ENCODE measurements around the gene POTEH.
"Not testable (repeated sequence)": the region's sequence is repeated elsewhere in the genome, so short reads cannot be mapped to it uniquely, and the experiment has no call there.

Gene POTEH

DNA sequence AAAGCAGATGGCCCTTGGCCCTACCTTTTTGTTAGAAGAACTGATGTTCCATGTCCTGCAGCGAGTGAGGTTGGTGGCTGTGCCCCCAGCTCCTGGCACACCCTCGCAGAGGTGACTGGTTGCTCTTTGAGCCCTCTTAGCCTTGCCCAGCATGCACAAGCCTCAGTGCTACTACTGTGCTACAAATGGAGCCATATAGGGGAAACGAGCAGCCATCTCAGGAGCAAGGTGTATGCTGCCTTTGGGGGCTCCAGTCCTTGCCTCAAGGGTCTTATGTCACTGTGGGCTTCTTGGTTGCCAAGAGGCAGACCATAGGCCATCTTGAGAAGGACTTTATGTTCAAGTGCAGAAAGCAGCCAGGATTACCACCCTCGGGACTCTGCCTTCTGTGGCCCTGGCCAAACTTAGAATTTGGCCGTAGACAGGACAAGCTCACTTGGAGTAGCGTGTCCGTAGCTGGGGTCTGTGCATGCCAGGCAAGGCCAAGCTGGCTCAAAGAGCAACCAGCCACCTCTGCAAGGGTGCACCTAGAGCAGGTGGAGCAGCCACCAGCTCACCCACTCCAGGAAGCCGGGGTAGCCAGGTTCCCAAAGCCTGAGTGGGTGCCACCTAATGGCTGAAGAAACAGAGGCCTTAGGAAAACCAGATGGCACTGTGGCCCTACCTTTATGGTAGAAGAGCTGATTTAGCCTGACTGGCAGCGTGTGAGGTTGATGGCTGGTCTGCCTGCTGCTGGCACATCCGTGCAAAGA lies 48.5 kb downstream of the POTEH start:
- not testable (repeated sequence) for DNase-seq

DNA sequence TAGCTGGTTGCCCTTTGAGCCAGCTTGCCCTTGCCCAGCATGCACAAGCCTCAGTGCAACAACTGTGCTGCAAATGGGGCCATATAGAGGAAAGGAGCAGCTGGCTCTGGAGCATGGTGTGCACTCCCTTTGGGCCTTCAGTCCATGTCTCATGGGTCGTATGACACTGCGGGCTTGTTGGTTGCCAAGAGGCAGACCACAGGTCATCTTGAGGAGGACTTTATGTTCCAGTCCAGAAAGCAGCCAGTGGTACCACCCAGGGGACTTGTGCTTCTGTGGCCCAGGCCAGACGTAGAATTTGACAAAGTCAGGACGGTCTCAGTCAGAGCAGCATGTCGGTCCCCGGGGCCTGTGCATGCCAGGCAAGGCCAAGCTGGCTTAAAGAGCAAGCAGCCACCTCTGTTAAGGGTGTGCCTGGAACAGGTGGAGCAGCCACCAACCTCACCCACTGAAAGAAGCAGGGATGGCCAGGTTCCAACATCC lies 49.1 kb downstream of the POTEH start:
- DNase-seq: not testable (repeated sequence)

DNA sequence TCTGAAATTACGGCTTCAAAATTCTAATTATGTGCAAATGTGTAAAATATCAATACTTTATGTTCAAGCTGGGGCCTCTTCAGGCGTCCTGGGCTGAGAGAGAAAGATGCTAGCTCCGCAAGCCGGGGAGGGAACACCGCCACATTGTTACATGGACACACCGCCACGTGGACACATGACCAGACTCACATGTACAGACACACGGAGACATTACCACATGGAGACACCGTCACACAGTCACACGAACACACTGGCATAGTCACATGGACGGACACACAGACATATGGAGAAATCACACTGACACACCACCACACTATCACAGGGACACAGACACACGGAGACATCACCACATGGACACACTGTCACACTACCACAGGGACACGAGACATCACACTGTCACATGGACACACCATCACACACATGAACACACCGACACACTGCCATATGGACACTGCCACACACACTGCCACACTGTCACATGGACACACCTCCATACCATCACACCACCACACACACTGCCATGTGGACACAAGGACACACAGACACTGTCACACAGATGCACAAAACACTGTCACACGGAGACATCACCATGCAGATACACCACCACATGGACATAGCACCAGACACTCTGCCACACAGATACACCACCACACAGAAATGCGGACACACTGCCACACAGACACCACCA lies 58.0 kb downstream of the POTEH start:
- not testable (repeated sequence) for DNase-seq

DNA sequence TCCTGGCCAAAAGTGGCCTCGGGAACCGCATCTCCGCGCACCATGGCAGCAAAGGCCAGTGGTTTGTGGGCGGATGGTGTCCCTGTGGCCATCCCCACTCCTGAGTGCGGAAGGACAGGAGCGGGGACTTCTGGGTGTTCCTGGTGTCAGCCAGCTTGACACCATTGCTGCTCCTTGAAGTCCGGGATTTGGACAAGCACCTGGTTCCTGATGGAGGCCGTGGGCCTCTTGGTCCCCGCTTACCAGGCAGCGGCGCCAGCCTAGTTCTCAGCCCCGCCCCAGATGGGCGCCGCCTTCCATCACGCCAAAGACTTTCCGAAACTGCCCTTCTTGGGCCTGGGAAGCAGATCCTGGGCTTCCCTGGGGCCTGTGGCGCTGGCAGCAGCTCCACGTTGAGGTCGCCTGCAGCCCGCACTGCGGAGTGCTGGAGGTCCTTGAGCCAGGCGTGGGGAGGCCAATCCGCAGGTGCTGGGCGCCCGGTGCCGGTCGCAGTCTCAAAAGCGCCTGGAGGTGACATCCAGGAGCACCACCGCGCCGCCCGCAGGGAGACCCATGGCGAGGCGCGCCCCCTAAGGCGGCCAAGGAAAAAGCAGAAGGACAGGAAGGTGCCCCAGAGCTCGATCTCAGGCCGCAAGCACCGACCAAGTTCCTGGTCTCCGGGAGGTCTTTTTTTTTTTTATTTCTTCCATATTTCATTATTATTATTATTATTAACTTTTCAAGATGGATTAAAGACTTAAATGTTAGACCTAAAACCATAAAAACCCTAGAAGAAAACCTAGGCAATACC lies 59.5 kb downstream of the POTEH start:
- DNase-seq: not testable (repeated sequence)

DNA sequence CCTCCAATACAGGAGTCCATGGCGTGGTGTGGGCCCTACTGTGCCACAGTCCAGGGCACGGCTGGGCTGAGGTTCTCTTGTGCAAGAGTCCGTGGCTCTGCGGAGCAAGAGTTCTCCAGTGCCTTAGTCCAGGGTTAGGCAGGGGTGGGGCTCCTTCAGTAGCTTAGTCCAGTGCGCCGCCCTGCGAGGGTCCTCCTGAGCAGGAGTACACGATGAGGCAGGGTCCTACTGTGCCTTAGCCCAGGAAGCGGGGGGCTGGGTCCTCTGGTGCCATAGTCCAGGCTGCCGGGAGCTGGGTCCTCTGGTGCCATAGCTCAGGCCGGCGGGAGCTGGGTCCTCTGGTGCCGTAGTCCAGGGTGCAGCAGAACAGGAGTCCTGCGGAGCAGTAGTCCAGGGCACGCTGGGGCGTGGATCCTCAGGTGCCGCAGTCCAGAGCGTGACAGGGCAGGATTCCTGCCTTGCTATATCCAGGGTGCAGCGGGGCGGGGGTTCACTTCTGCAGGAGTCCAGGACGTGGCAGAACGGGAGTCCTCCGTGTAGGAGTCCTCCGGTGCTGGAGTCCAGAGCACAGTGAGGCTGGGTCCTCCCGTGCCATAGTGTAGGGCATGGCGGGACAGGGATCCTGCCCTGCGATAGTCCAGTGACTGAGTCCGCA lies 69.7 kb downstream of the POTEH start:
- DNase-seq: not testable (repeated sequence)

- not testable (repeated sequence) for DNase-seq
Observed at GRCh38 chr22:15760388-15761150, 70.7 kb downstream of the POTEH start.

GRCh38 chr22:15761151-15761777 lies 71.4 kb downstream of the POTEH start:
- DNase-seq: not testable (repeated sequence)

GRCh38 chr22:15763559-15763958 lies 73.7 kb downstream of the POTEH start:
- not testable (repeated sequence) for DNase-seq

Measured in T-helper 1 cell (primary cell).